MCF 10A (cell line): ENCODE data around the gene CATSPERE. TPM values are rescaled to one million over a fixed set of nuclear protein-coding genes. Genes with fewer than 3 reads are reported as not detected.
A peak's percentile ranks its signal among the peaks of the same experiment; 100 is the strongest.
"Not testable (repeated sequence)": the region's sequence is repeated elsewhere in the genome, so short reads cannot be mapped to it uniquely, and the experiment has no call there.

Experiments
- BruUV-seq: library from RNA; stranded (reverse); fragments of 400-500 nt; replicated peaks from 2 replicates; lab custom pipeline; 2021; lab: Mats Ljungman, UMichigan
- CTCF ChIA-PET: fragments of 300-600 bp; sonication (Branson Sonifier 250); formaldehyde crosslinking; extraction: SDS; loops from one replicate; lab custom pipeline; 2021; ENCODE audit warnings: antibody characterized with exemption, inconsistent platforms; lab: Yijun Ruan, JAX
- POLR2A ChIA-PET: fragments of 300-600, 350-650 bp; sonication (Branson Sonifier 250); formaldehyde crosslinking; extraction: SDS; loops from one replicate; lab custom pipeline; 2020; ENCODE audit warnings: antibody characterized with exemption, inconsistent platforms; lab: Yijun Ruan, JAX
- DNase-seq: peaks from one replicate; pipeline ENCODE4 v3.0.0-alpha.2; 2018; ENCODE audit not compliant: unreplicated experiment
- H3K27ac Mint-ChIP-seq: one replicate; pipeline ENCODE4 v1.8.0; 2022; ENCODE audit warnings: mild to moderate bottlenecking, low read depth, mixed read lengths; ENCODE audit not compliant: unreplicated experiment
- H3K27me3 Mint-ChIP-seq: one replicate; pipeline ENCODE4 v1.8.0; 2022; ENCODE audit warnings: mixed read lengths; ENCODE audit not compliant: insufficient read depth, unreplicated experiment
- H3K36me3 Mint-ChIP-seq: one replicate; pipeline ENCODE4 v1.8.0; 2022; ENCODE audit warnings: mild to moderate bottlenecking, moderate library complexity, mixed read lengths; ENCODE audit not compliant: insufficient read depth, unreplicated experiment
- H3K4me1 Mint-ChIP-seq: one replicate; pipeline ENCODE4 v1.8.0; 2022; ENCODE audit warnings: mixed read lengths; ENCODE audit not compliant: insufficient read depth, unreplicated experiment
- H3K4me3 Mint-ChIP-seq: one replicate; pipeline ENCODE4 v1.8.0; 2022; ENCODE audit warnings: mild to moderate bottlenecking, moderate library complexity, mixed read lengths; ENCODE audit not compliant: unreplicated experiment
- H3K9me3 Mint-ChIP-seq: one replicate; pipeline ENCODE4 v1.8.0; 2022; ENCODE audit warnings: mixed read lengths; ENCODE audit not compliant: unreplicated experiment
- CTCF ChIP-seq: fragments of 200-600 bp; IDR thresholded peaks from one replicate; pipeline ENCODE4 v1.8.0; 2022; ENCODE audit warnings: antibody characterized with exemption, mild to moderate bottlenecking; ENCODE audit not compliant: unreplicated experiment
- intact Hi-C: fragments of 100-400 bp; cut with micrococcal nuclease; formaldehyde crosslinking; loops from 2 replicates; pipeline ENCODE4 v1.14.1; 2022
- total RNA-seq: library from RNA; stranded (reverse); gene quantifications from 2 replicates; pipeline ENCODE4 v1.2.3, GENCODE V29; 2022

Gene CATSPERE
- total RNA-seq, 1 experiment from 2014 or later = 2.1 TPM

DNA sequence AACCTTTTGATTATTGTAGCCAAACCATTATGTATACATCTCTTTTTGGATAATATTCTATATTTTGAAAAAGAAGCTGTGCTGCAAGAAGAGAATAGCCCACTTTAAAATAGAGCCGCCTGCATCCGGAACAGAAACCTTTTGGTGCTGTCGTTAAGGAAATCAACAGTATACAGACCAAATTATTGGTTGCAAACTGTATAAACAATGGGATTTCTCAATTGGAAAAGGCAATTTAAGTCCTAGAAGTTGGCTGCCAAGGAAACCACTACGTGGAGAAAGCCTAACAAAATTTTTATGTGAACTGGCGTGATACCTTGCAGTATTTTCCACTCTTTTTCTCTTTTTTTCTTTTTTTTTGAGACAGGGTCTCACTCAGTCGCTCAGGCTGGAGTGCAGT is 217.6 kb downstream of the CATSPERE start:
- H3K9me3 Mint-ChIP-seq = no peaks in the 10 kb centered on the region
- ChIA-PET CTCF (no interaction called here), POLR2A (interaction anchor here (0.6 kb wide), 1 partner anchor 762 kb away, joined by 3 read pairs; no protein-coding TSS in a partner anchor)
- no peak overlapping the region for H3K4me3 Mint-ChIP-seq
- peaks cover 30% of the 10 kb centered on the region for H3K4me1 Mint-ChIP-seq
- H3K27me3 Mint-ChIP-seq = no peaks in the 10 kb centered on the region
- DNase-seq = no peak
- no peak overlapping the region for H3K27ac Mint-ChIP-seq
- no peak for TF ChIP-seq CTCF
- BruUV-seq = no TSS peak
- peaks cover 43% of the 10 kb centered on the region for H3K36me3 Mint-ChIP-seq
- intact Hi-C loops = no loop called here

DNA sequence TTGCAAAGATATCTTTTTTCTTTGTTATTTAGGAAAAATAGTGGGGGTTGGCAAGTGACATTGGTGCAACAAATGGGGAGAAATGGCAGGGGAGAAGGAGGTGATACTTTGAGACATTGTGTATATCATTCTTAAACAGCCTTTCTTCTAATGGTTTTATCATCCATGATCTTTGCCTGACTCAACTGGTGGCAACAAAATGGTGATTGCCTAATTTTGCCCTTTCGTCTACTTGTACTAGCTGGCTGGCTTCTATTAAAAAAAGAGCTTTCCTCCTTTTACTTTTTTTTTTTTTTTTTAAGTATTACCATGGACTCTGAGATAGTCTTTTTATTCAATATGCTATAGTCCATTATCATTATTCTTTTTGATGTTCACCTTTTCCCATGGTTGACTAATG is 219.6 kb downstream of the CATSPERE start:
- H3K4me3 Mint-ChIP-seq = no peak overlapping the region
- H3K27me3 Mint-ChIP-seq = no peaks in the 10 kb centered on the region
- CTCF ChIA-PET = interaction anchor here (0.6 to 1.3 kb wide), 6 partner anchors 10 to 293 kb away, joined by 3 to 8 read pairs (median 4); no protein-coding TSS in a partner anchor
- POLR2A ChIA-PET = interaction anchor here (0.7 to 1.4 kb wide), 5 partner anchors 8 to 84 kb away, joined by 3 to 4 read pairs (median 3); no protein-coding TSS in a partner anchor
- no peaks in the 10 kb centered on the region for H3K9me3 Mint-ChIP-seq
- peak; percentile 31 for DNase-seq
- no TSS peak for BruUV-seq
- H3K27ac Mint-ChIP-seq = peak overlapping the region; percentile 10
- peaks cover 36% of the 10 kb centered on the region for H3K36me3 Mint-ChIP-seq
- intact Hi-C loops = no loop called here
- peaks cover 14% of the 10 kb centered on the region for H3K4me1 Mint-ChIP-seq
- TF ChIP-seq CTCF = no peak

GRCh38 chr1:244682087-244682486 is 221.0 kb downstream of the CATSPERE start:
- Mint-ChIP-seq H3K36me3 (peaks cover 40% of the 10 kb centered on the region), H3K4me1 (peaks cover 12% of the 10 kb centered on the region)
- intact Hi-C loops, H3K4me3 Mint-ChIP-seq, BruUV-seq, DNase-seq, H3K9me3 Mint-ChIP-seq, H3K27me3 Mint-ChIP-seq, H3K27ac Mint-ChIP-seq: not testable (repeated sequence)
- CTCF ChIA-PET = interaction anchor here (0.6 to 1.0 kb wide), 2 partner anchors 9 to 681 kb away, joined by 3 read pairs; no protein-coding TSS in a partner anchor
- POLR2A ChIA-PET = interaction anchor here (1.1 kb wide), 1 partner anchor 11 kb away, joined by 4 read pairs; no protein-coding TSS in a partner anchor

Other genes starting within 250 kb of the CATSPERE start
- gene ADSS2, start 9.4 kb upstream of the CATSPERE start, total RNA-seq = 72.8 and 87.5 TPM in 2 replicates
- 99.0 and 101 TPM in 2 replicates for gene DESI2, start 191.9 kb downstream of the CATSPERE start, total RNA-seq